GM12801 (cell line): Measurements from ENCODE around the gene USP43.

Experiments used
- TF ChIP-seq, protein P1 (sequence below): IDR thresholded peaks from one replicate; pipeline ENCODE4 v1.5.1; 2011; ENCODE audit warnings: control low read depth; ENCODE audit not compliant: insufficient read length; ENCODE audit errors: extremely low read depth

USP43 gene

DNA sequence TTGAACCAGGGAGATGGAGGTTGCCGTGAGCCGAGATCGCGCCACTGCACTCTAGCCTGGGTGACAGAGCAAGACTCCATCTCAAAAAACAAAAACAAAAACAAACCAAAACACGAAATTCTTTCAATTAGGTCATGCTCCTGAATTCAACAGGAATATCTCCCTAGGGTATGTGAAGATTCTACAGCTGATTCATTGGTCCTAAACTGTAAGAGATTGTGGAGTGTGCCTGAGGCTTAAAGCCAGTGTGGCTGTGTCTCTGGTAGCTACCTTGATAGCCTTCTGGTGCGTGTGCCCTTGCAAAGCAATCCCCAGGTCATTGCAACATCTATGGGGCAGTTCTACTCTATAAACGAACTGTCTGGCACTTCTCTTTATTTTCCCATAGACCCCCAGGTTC is 48.4 kb downstream of the USP43 start:
- TF ChIP-seq, protein P1, sequence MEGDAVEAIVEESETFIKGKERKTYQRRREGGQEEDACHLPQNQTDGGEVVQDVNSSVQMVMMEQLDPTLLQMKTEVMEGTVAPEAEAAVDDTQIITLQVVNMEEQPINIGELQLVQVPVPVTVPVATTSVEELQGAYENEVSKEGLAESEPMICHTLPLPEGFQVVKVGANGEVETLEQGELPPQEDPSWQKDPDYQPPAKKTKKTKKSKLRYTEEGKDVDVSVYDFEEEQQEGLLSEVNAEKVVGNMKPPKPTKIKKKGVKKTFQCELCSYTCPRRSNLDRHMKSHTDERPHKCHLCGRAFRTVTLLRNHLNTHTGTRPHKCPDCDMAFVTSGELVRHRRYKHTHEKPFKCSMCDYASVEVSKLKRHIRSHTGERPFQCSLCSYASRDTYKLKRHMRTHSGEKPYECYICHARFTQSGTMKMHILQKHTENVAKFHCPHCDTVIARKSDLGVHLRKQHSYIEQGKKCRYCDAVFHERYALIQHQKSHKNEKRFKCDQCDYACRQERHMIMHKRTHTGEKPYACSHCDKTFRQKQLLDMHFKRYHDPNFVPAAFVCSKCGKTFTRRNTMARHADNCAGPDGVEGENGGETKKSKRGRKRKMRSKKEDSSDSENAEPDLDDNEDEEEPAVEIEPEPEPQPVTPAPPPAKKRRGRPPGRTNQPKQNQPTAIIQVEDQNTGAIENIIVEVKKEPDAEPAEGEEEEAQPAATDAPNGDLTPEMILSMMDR, result no peak

DNA sequence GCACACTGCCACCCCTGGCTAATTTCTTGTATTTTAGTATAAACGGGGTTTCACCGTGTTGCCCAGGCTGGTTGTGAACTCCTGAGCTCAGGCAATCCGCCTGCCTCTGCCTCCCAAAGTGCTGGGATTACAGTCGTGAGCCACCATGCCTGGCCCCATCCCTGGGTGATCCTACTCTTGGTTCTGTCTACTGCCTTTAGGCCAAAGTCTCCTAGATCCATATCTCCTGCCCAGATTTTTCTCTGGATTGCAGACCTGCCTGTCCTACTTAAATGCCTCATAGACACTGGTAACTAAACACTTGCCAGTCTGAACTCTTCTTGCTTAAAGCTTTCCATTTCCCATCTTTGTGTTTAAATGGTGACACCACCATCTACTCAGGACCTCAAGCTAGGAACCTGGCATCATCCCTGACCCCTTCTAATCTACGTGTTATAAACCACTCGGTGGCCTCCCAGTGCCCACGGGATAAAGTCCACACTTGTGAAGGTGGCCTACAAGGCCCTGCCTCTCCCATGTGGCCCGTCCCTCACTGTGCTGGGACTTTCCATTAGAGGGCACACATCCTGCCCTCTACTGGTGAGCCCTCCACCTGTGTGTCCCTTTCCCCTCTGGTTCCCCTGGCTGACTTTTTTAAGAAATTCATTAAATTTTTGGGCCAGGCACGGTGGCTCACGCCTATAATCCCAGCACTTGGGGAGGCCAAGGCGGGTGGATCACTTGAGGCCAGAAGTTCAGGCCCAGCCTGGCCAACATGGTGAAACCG is 51.1 kb downstream of the USP43 start:
- TF ChIP-seq, protein P1, result no peak

DNA sequence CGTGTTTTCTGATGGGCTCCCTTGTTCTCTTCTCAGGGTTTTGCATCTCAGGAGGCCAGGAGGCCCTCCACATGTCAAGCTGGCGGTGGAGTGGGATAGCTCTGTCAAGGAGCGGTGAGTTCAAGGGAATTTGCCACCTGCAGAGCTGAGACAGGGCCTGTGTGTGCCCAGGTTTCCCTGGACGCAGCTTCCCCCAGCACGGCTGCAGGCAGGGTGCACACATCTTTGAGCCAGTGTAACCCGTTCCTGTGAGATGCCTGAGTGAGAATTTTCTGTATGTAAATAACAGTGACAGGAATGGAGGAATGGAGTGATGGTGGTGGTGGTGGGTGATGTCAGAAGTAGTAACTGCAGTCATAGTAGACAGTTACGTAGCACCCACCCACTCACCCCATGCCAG is 54.8 kb downstream of the USP43 start:
- TF ChIP-seq, protein P1, result no peak

DNA sequence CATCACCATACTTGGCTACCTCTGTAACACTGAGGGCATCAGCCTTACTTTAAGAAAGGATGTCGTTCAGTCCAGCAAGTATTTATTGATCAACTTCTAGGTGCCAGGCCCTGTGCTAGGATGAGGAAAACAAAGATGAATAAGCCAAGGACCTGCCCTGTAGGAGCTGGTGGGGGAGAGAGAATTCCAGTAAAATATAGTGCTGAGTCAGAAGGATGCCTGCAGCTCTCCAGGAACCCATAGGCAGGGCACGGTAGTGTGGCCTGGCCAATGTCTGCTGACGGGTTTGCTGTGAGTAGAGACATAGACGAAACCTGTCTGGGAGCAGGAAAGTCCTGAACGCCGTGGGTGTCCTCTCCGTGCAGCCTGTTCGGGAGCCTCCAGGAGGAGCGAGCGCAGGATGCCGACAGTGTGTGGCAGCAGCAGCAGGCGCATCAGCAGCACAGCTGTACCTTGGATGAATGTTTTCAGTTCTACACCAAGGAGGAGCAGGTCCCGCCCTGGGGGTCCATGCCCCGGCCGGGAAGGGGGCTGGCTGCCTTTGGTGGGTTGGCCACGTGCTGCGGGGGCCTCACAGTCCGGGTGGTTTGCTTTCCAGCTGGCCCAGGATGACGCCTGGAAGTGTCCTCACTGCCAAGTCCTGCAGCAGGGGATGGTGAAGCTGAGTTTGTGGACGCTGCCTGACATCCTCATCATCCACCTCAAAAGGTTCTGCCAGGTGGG is 55.6 kb downstream of the USP43 start:
- TF ChIP-seq, protein P1, result no peak

DNA sequence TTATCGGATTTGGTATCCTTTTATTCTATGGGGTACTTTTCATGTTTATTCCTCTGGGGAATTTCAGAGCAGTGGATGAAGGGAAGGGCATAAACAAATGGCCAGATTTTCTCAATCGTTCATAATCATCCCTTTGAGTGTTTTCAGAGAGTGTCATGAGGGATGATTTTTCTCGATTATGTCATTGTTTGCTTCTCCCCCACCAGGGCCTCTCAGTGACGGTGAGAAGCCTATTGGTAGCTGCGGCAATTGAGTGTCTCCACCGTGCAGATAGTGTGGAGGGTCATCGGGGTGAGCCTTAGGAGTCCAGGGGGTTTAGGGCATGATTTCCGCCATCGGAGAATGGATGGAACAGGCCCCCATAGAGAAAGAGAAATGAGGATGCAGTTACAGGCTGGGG is 57.2 kb downstream of the USP43 start:
- TF ChIP-seq, protein P1, result no peak

DNA sequence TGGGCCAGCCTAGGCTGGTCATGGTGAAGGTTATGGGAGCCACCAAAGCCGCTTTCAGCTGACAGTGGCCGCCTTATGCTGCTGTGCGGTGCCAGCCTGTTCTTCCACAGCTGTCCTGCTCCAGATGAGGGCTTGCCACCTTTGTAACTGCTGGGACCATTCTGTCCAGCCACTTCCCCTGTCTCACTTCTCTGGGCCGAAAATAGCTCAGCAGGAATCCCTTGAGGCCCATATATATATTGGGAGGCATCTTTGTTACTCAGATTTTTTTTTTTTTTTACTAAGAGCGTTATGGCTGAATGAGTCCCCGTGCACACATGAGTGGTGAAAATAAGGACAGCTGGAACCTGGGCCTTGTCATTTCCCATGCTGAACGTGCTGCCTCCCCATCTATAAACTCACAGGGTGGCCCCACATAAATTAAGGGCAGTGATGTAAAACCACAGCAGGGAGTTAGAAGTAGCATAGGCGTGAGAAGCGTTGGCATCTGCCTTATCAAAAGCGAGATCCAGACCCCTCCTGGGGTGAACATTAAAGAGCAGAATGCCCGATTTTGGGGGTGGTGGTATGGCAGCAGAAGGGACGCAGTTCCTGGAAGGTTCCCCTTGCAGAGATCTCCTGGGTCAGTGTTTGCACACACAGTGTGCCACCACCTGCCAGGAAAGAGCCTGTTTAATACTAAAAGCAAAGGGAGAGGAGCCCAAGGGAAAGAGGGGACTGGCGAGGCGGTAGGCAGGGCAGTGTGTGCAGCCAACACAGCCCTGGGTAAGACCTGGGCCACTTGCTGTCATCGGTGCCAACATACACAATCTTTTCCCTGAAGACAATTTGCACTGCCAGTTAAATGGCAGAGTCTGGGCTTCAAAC is 57.8 kb downstream of the USP43 start:
- TF ChIP-seq, protein P1, result no peak

DNA sequence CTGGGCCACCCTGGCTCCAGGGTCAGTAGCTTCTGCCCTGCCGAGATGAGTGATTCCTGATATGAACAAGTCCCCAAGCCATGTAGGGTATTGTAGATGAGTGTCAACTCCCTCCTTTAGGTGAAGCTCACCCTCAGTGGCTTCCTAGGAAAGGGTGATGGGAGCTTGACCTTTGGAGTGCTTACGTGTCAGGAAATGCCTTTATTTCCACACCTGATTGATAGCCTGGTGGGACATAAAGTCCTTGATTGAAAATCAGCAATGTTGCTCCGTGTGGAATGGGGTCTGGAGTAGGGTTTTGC is 58.4 kb downstream of the USP43 start:
- TF ChIP-seq, protein P1, result no peak
